AG04450 (cell line): Measurements from ENCODE around the gene BEAN1. TPM values are rescaled to one million over a fixed set of nuclear protein-coding genes. Genes with fewer than 3 reads are reported as not detected.

Source experiments
- CTCF ChIA-PET: fragments of 300-600, 350-600 bp; formaldehyde crosslinking; extraction: SDS; loops from one replicate; lab custom pipeline; 2022; ENCODE audit warnings: antibody characterized with exemption, inconsistent platforms; lab: Charles Lee
- POLR2A ChIA-PET: fragments of 350-600 bp; formaldehyde crosslinking; extraction: SDS; loops from one replicate; lab custom pipeline; 2021; ENCODE audit warnings: antibody characterized with exemption, inconsistent platforms; lab: Yijun Ruan, JAX
- DNase-seq: peaks from one replicate; pipeline ENCODE4 v3.0.0-alpha.2; 2011; ENCODE audit warnings: low read depth, low spot score
- H3K27ac ChIP-seq: one replicate; pipeline ENCODE4 v1.5.1; 2012; ENCODE audit warnings: low read depth, low read length, control low read depth
- H3K27me3 ChIP-seq: one replicate; pipeline ENCODE4 v1.6.0; 2012; ENCODE audit warnings: low read length; ENCODE audit not compliant: control insufficient read depth, insufficient read depth
- H3K4me3 ChIP-seq: 2 replicates; pipeline ENCODE4 v1.5.1; 2011; ENCODE audit warnings: mild to moderate bottlenecking, low read depth, low read length, control low read depth
- H3K9me3 ChIP-seq: 2 replicates; pipeline ENCODE4 v1.5.1; 2012; ENCODE audit warnings: low read length; ENCODE audit not compliant: control insufficient read depth, insufficient read depth
- CTCF ChIP-seq: IDR thresholded peaks from 2 replicates; pipeline ENCODE4 v1.5.1; 2011; ENCODE audit warnings: low read depth, low read length, control low read depth, inconsistent platforms
- polyA plus RNA-seq: library from polyadenylated mRNA; depleted of rRNA; stranded (reverse); fragments of >200 nt; gene quantifications from 2 replicates; pipeline ENCODE4 v1.2.3, GENCODE V29; 2011

Gene BEAN1
- polyA plus RNA-seq, 1 experiment, result not detected

DNA sequence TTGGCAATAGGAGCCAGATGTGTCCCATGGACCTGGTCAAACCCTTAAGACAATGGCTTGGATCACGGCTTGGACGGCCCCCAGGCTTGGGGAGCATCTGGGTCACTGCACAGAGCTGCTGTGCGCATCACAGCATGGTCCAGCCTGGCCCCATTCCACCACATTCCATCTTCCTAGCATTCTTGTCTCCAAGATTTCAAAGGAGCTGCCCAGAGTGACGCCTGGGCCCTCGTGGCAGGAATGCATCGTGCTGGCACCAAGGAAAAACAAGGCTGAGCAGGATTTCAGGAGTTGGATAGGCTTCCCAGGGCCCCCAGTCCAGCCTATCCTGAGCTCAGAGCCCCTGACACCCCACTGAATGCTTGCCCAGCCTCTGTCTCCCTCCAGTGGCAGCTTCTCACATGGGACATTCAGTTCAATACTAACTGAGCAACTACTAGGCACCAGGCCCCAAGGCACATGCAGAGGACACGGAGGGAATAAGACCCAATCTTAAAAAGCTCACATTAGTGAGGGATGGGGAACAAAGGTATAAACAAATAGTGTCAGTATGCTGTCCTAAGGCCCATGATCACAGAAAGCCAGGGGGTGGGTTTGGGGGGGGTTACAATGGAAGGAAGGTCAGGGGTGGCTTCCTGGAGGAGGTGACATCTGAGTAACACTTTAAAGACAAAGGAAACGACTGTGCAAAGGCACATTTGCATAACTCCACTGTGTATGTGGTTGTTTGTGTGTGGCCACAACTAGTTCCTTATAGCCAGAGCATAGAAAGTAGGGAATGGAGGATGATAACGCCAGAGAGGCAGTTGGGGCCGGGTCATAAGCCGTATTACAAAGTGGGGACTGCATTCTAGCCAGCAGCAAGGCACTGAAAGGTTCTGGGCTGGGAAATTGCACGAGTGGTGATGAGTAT is 88.8 kb downstream of the BEAN1 start:
- CTCF ChIA-PET, result interaction anchor here (0.5 to 1.5 kb wide), 15 partner anchors 10 to 245 kb away, joined by 3 to 17 read pairs (median 5); no protein-coding TSS in a partner anchor
- H3K27me3 ChIP-seq, result no peaks in the 10 kb centered on the region
- no peak overlapping the region for H3K4me3 ChIP-seq
- TF ChIP-seq CTCF, result peak; percentile 64
- H3K27ac ChIP-seq, result peak overlapping the region; percentile 39
- DNase-seq, result no peak
- POLR2A ChIA-PET, result no interaction called here
- no peaks in the 10 kb centered on the region; the same call in 1 of the 2 replicates for H3K9me3 ChIP-seq

DNA sequence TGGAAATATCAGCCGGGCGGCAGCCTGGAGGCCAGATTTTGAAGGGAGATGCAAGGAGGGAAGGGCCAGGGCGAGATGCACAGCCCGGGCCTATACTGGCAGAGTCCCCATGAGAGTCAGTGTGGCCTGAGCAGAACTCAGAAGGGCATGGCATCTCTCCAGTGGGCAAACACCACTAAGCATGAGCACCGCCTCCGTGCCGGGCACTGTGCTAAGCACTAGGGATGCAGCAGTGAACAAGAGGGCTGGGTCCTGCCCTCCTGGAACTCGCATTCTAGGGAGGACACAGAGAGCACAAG is 89.4 kb downstream of the BEAN1 start:
- ChIA-PET CTCF (interaction anchor here (1.0 to 1.5 kb wide), 10 partner anchors 9 to 181 kb away, joined by 3 to 17 read pairs (median 4); no protein-coding TSS in a partner anchor), POLR2A (no interaction called here)
- Histone ChIP-seq H3K4me3 (no peak overlapping the region), H3K9me3 (no peaks in the 10 kb centered on the region; the same call in 1 of the 2 replicates), H3K27me3 (no peaks in the 10 kb centered on the region), H3K27ac (peak overlapping the region; percentile 39)
- TF ChIP-seq CTCF, result no peak
- DNase-seq, result no peak

GRCh38 chr16:66516808-66517585 is 89.9 kb downstream of the BEAN1 start:
- Histone ChIP-seq H3K9me3 (no peaks in the 10 kb centered on the region; the same call in 1 of the 2 replicates), H3K27me3 (no peaks in the 10 kb centered on the region), H3K4me3 (no peak overlapping the region), H3K27ac (peak overlapping the region; percentile 94)
- ChIA-PET POLR2A (interaction anchor here (1.0 kb wide), 1 partner anchor 35 kb away, joined by 5 read pairs; the partner anchor contains the start of gene CKLF), CTCF (interaction anchor here (0.6 to 1.5 kb wide), 2 partner anchors 12 to 110 kb away, joined by 3 to 5 read pairs; no protein-coding TSS in a partner anchor)
- DNase-seq, result peak; percentile 98
- no peak for TF ChIP-seq CTCF

DNA sequence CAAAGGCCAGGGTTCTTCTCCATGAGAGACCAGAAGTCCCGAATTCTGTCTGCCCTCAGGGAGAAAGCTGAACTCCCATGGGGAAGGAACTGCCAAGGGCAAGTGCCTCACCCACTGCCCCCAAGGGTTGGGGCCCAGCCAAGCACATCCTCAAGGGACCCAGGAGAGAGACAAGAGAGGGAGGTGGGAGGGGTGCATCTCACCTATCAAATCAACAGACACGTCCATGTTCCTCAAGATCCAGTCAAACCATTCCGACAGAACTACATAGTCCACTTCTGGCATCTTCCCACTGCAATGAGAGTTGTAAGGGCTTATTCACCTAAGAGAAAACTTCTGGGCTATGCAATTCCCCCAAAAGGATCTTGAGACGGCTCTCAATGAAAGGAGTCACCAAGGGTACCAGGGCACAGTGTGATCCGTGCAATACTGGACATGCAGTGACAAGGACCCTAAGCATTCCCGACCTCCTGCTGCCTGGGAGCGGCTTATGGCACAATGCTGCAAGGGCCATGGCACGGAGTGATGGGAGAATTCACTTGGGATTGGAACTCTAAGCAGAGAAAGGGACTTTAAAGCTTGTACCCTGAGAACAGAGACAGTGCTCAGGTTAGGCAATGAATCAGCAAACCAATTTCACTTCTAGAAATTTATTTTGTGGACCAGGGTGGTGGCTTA is 90.6 kb downstream of the BEAN1 start:
- Histone ChIP-seq H3K27ac (peak overlapping the region; percentile 94), H3K27me3 (no peaks in the 10 kb centered on the region), H3K4me3 (no peak overlapping the region), H3K9me3 (no peaks in the 10 kb centered on the region; the same call in 1 of the 2 replicates)
- no peak for TF ChIP-seq CTCF
- POLR2A ChIA-PET, result interaction anchor here (1.0 kb wide), 1 partner anchor 35 kb away, joined by 5 read pairs; the partner anchor contains the start of gene CKLF
- CTCF ChIA-PET, result interaction anchor here (0.6 to 1.5 kb wide), 2 partner anchors 13 to 111 kb away, joined by 3 to 5 read pairs; no protein-coding TSS in a partner anchor
- no peak for DNase-seq
